ENCODE data around the gene SLC6A18.

DNA sequence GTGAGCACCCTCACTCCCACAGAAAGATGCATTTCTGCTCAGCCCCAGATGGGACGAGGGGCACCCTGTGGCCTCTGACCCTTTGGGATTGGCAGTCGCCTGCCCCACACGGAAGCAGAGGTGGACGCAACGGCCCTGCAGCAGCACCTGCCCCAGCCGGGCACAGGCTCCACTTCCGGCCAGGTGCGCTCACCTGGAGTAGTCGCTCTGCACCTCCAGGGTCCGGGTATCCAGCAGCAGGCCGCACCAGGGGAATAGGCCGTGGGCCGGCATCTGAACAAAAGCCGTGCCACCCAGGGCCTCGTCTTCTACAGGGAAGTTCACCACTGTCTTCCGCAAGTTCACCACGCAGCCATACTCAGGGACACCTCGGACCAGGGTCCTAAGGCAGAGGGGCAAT, 39.0 kb downstream of the SLC6A18 start:
- no peak for TF ChIP-seq EZH2 (IDR thresholded peaks at IDR 0.05)
- no peak for TF ChIP-seq POLR2AphosphoS5 (IDR thresholded peaks at IDR 0.05; ENCODE audit: borderline replicate concordance, low read depth, low read length)

Measured in SK-N-MC (cell line).